ENCODE measurements around the gene INSL4. TPM values are rescaled to one million over a fixed set of nuclear protein-coding genes. Genes with fewer than 3 reads are reported as not detected.

The INSL4 gene
- polyA plus RNA-seq, 3 donors, result not detected

Other genes with a start within 250 kb of the INSL4 start
- gene JAK2, start 246.1 kb upstream of the INSL4 start, polyA plus RNA-seq, result 10 to 100 TPM in 1 of 3 donors, 1 to 10 TPM in 2; 1.9 to 13.7 (median 7.6) TPM
- not detected for gene INSL6, start 45.8 kb upstream of the INSL4 start, polyA plus RNA-seq
- 1 to 10 TPM in 1 of 3 donors, under 1 TPM in 1, not detected in 1; 0.41 to 1.2 TPM for gene RLN2, start 73.3 kb downstream of the INSL4 start, polyA plus RNA-seq
- gene RLN1, start 108.5 kb downstream of the INSL4 start, polyA plus RNA-seq, result under 1 TPM in 1 of 3 donors, not detected in 2; 0.18 TPM
- 10 to 100 TPM in 2 of 3 donors, 1 to 10 TPM in 1; 8.4 to 20.2 (median 12.4) TPM for gene PLGRKT, start 206.5 kb downstream of the INSL4 start, polyA plus RNA-seq
- 1 to 10 TPM in 1 of 3 donors, under 1 TPM in 2; 0.22 to 2.6 (median 0.87) TPM for gene CD274, start 219.1 kb downstream of the INSL4 start, polyA plus RNA-seq